ENCODE results near the gene BEST1.
"Not testable (repeated sequence)": the region's sequence is repeated elsewhere in the genome, so short reads cannot be mapped to it uniquely, and the experiment has no call there.

BEST1 gene

GRCh38 chr11:61964666-61965271 lies 14.6 kb downstream of the BEST1 start:
- DNase-seq = not testable (repeated sequence)

GRCh38 chr11:61966734-61967115 lies 16.6 kb downstream of the BEST1 start:
- no peak for DNase-seq

GRCh38 chr11:61967116-61967923 lies 17.2 kb downstream of the BEST1 start, which contains the start of gene FTH1:
Gene FTH1, minus strand, starts transcription at chr11:61967634. Its CDS starts 209 bp downstream, at chr11:61967425.
- peak; percentile 84 for DNase-seq

- peak; percentile 64 for DNase-seq
These were observed 18.0 kb downstream of the BEST1 start for GRCh38 chr11:61967924-61968757.

- DNase-seq = no peak
These were observed 18.7 kb downstream of the BEST1 start for GRCh38 chr11:61968758-61969390.

GRCh38 chr11:61969391-61969758 lies 19.2 kb downstream of the BEST1 start:
- DNase-seq = no peak

GRCh38 chr11:61969838-61970662 lies 19.9 kb downstream of the BEST1 start:
- no peak for DNase-seq

GRCh38 chr11:61971248-61972111 lies 21.3 kb downstream of the BEST1 start:
- DNase-seq = peak; percentile 55

- no peak for DNase-seq
These were observed 22.0 kb downstream of the BEST1 start for GRCh38 chr11:61972112-61972671.

- DNase-seq = no peak
These were observed 22.7 kb downstream of the BEST1 start for GRCh38 chr11:61972672-61973475.

- DNase-seq = no peak
These were observed 23.5 kb downstream of the BEST1 start for GRCh38 chr11:61973476-61974162.

GRCh38 chr11:61974766-61975631 lies 24.8 kb downstream of the BEST1 start:
- no peak for DNase-seq

GRCh38 chr11:61975638-61976419 lies 25.7 kb downstream of the BEST1 start:
- no peak for DNase-seq

- no peak for DNase-seq
These were observed 26.3 kb downstream of the BEST1 start for GRCh38 chr11:61976420-61976800.

- DNase-seq = no peak
These were observed 26.8 kb downstream of the BEST1 start for GRCh38 chr11:61976813-61977475.

GRCh38 chr11:61978703-61979661 lies 28.8 kb downstream of the BEST1 start:
- no peak for DNase-seq

All from NCI-H2107 (cell line).